Pancreas (tissue), 10 donors: ENCODE data around the gene UNC119. TPM values are rescaled to one million over a fixed set of nuclear protein-coding genes. Genes with fewer than 3 reads are reported as not detected.

ENCODE experiments used
- ATAC-seq, 4 donors: fragments of 200-7000 bp; cut with Tn5 transposase; one replicate each; pipeline versions ENCODE4 v1.8.0 to v1.9.1; 2020; ENCODE audit warnings: mild to moderate bottlenecking in 4 of 4, moderate library complexity in 4 of 4
- DNase-seq, 6 donors: peaks; one replicate each; pipeline ENCODE4 v3.0.0-alpha.2; 2020
- FAIRE-seq: peaks from 2 replicates; lab custom pipeline; 2012; peaks lifted over from hg19 to GRCh38; lab: Jason Lieb, UNC
- H3K27ac ChIP-seq, 4 donors: fragments of 200-600 bp; sonication (generic); 1 replicate in 3 of 4; 2 replicates in 1 of 4; pipeline versions ENCODE4 v1.5.0 to v1.8.0; 2020
- H3K27me3 ChIP-seq, 4 donors: fragments of 200-600 bp; one replicate each; pipeline ENCODE4 v1.8.0; 2021
- H3K36me3 ChIP-seq, 3 donors: fragments of 200-600 bp; sonication (generic) in 1 of 3; one replicate each; pipeline versions ENCODE4 v1.5.0 to v1.8.0; 2020 to 2021
- H3K4me1 ChIP-seq, 3 donors: fragments of 200-600 bp; one replicate each; pipeline ENCODE4 v1.8.0; 2021
- H3K4me3 ChIP-seq, 4 donors: fragments of 200-600 bp; sonication (generic) in 2 of 4; one replicate each; pipeline versions ENCODE4 v1.5.0 to v1.8.0; 2020 to 2021
- H3K9me3 ChIP-seq, 4 donors: fragments of 200-600 bp; one replicate each; pipeline ENCODE4 v1.8.0; 2021
- CTCF ChIP-seq, 4 donors: fragments of 200-600 bp; sonication (generic) in 3 of 4; IDR thresholded peaks; one replicate each; pipeline versions ENCODE4 v1.5.0 to v1.8.0; 2021; ENCODE audit warnings: antibody characterized with exemption in 4 of 4
- WGBS, 2 donors: extraction: QIAGEN DNeasy Blood & Tissue Kit; methylation state at CpG; one replicate each; pipeline ENCODE4 v1.1.7; 2013; 5-methylcytosine and 5-hydroxymethylcytosine counted together
- intact Hi-C, 3 donors: fragments of 100-400 bp; cut with DNase I; formaldehyde crosslinking; loops; one replicate each; pipeline versions ENCODE4 v1.11.1 to v1.14.2; 2022
- polyA plus RNA-seq, 2 donors: library from polyadenylated mRNA; stranded (reverse); fragments of 200-250 nt; gene quantifications; one replicate each; pipeline ENCODE4 v1.2.3, GENCODE V29; 2013
- total RNA-seq, 6 donors: library from RNA; stranded (reverse); fragmentation: NEBNext Ultra II Directional in 4 of 6; extraction: Animal tissue kit (Norgen Biotek cat#: 25700) in 4 of 6; gene quantifications; one replicate each; pipeline versions ENCODE4 v1.2.1 to v1.2.4, GENCODE V29; 2021 to 2023
- donor health status: healthy with polysubstance abuse.
- donor health status: DM: no; HTN: no; CAD: no; lungs with moderate emphysema.
- donor health status: DM: no; HTN: no; CAD: no.
- donor health status: control.
- donor health status: control.
- donor health status: Bipolar disorder and iron deficiency.
- donor health status: DM: yes; HTN: yes; CAD: no.
- donor health status: DM: no; HTN: no; CAD: no.
- donor health status: DM: no; HTN: no; CAD: no.
- donor health status: DM: yes; HTN: yes; CAD: no.

The UNC119 gene
- total and polyA plus RNA-seq, 8 donors: 9.3 to 31.1 (median 12.2) TPM

- ATAC-seq (no peak), FAIRE-seq (no peak)
- intact Hi-C loops: loop anchor here in 1 of 3 donors (10.0 kb wide), 1 partner anchor 116 kb away; the partner anchor contains the start of gene RSKR
Observed at GRCh38 chr17:28498652-28499363, 53.6 kb downstream of the UNC119 start.

DNA sequence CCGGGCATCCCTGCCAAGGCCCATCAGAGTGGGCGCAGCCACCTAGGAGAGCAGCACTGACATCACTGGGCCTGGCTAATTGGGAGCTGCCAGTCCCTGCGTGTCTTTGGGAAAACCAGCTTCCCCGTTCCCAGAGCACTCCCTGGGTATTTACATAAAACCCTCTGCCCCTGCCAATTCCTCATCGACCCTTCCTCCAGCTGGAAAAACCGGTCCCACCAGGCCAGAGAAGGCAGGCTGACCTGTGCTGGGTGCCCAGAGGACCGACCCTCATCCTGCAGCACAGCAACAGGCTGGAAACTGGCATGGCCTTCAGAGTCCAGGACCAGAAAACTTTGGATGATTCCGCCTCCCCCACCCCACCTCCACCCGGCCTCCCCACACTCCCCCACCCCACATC lies 54.5 kb downstream of the UNC119 start:
- H3K36me3 ChIP-seq: no peaks in the 10 kb centered on the region
- intact Hi-C loops: loop anchor here in 1 of 3 donors (10.0 kb wide), 1 partner anchor 117 kb away; the partner anchor contains the start of gene RSKR
- 9 to 11% methylated on average over 9 of the region's 9 CpGs for WGBS, 2 donors
- no peak overlapping the region for H3K4me3 ChIP-seq
- peak overlapping the region; percentile 57 to 82 (median 70) for H3K27ac ChIP-seq
- FAIRE-seq (no peak), ATAC-seq (peak; percentile 85 to 93 (median 88)), DNase-seq (peak; percentile 82 to 93 (median 91))
- H3K9me3 ChIP-seq: no peaks in the 10 kb centered on the region
- TF ChIP-seq CTCF (IDR thresholded peaks at IDR 0.05): no peak
- no peaks in the 10 kb centered on the region for H3K27me3 ChIP-seq
- peaks cover 17 to 24% (median 20%) of the 10 kb centered on the region in 3 donors for H3K4me1 ChIP-seq

More at GRCh38 chr17:28498652-28499363, 53.6 kb downstream of the UNC119 start:
- no peaks in the 10 kb centered on the region for H3K9me3 ChIP-seq
- no peak for DNase-seq
- WGBS, 2 donors: 50 to 61% methylated on average over 12 of the region's 12 CpGs
- no peak overlapping the region for H3K27ac ChIP-seq
- H3K4me1 ChIP-seq: peaks cover 17 to 24% (median 20%) of the 10 kb centered on the region in 3 donors
- no peaks in the 10 kb centered on the region for H3K27me3 ChIP-seq
- no peak for TF ChIP-seq CTCF (IDR thresholded peaks at IDR 0.05)
- H3K4me3 ChIP-seq: no peak overlapping the region
- no peaks in the 10 kb centered on the region for H3K36me3 ChIP-seq

Other genes with a start within 250 kb of the UNC119 start
- 100 to 1,000 TPM in 4 of 6 donors, 10 to 100 TPM in 2; 73.9 to 129 (median 113) TPM for gene TMEM97, start 233.4 kb downstream of the UNC119 start, total RNA-seq
- 10 to 100 TPM; 13.1 to 17.2 TPM for gene TMEM97, start 233.4 kb downstream of the UNC119 start, polyA plus RNA-seq
- 10 to 100 TPM; 42.3 to 52.4 (median 48.0) TPM for gene IFT20, start 217.2 kb downstream of the UNC119 start, total RNA-seq
- 10 to 100 TPM; 65.8 to 79.0 TPM for gene IFT20, start 217.2 kb downstream of the UNC119 start, polyA plus RNA-seq
- 10 to 100 TPM; 20.8 to 56.8 (median 31.8) TPM for gene TNFAIP1, start 216.9 kb downstream of the UNC119 start, total RNA-seq
- gene TNFAIP1, start 216.9 kb downstream of the UNC119 start, polyA plus RNA-seq: 10 to 100 TPM; 11.5 to 16.8 TPM
- gene POLDIP2, start 195.1 kb downstream of the UNC119 start, total RNA-seq: 10 to 100 TPM; 40.7 to 51.2 (median 42.5) TPM
- 10 to 100 TPM; 28.3 to 41.0 TPM for gene POLDIP2, start 195.1 kb downstream of the UNC119 start, polyA plus RNA-seq
- gene SEBOX, start 187.4 kb downstream of the UNC119 start, total RNA-seq: not detected
- gene SEBOX, start 187.4 kb downstream of the UNC119 start, polyA plus RNA-seq: not detected
- gene VTN, start 182.3 kb downstream of the UNC119 start, total RNA-seq: 10 to 100 TPM in 2 of 6 donors, 1 to 10 TPM in 4; 5.2 to 21.5 (median 9.5) TPM
- gene VTN, start 182.3 kb downstream of the UNC119 start, polyA plus RNA-seq: 10 to 100 TPM; 14.6 to 21.6 TPM
- gene SARM1, start 180.9 kb downstream of the UNC119 start, total RNA-seq: 10 to 100 TPM; 14.2 to 22.1 (median 17.4) TPM
- gene SARM1, start 180.9 kb downstream of the UNC119 start, polyA plus RNA-seq: 10 to 100 TPM; 15.7 to 19.0 TPM
- gene SLC46A1, start 146.4 kb downstream of the UNC119 start, total RNA-seq: 10 to 100 TPM in 1 of 6 donors, 1 to 10 TPM in 5; 6.0 to 13.8 (median 7.4) TPM
- 1 to 10 TPM; 5.8 to 7.8 TPM for gene SLC46A1, start 146.4 kb downstream of the UNC119 start, polyA plus RNA-seq
- under 1 TPM in 3 of 6 donors, not detected in 3; 0.04 to 0.42 (median 0.06) TPM for gene SLC13A2, start 79.0 kb downstream of the UNC119 start, total RNA-seq
- under 1 TPM in 1 of 2 donors, not detected in 1; 0.09 TPM for gene SLC13A2, start 79.0 kb downstream of the UNC119 start, polyA plus RNA-seq
- under 1 TPM in 2 of 6 donors, not detected in 4; 0.09 to 0.19 TPM for gene FOXN1, start 46.3 kb downstream of the UNC119 start, total RNA-seq
- under 1 TPM in 1 of 2 donors, not detected in 1; 0.02 TPM for gene FOXN1, start 46.3 kb downstream of the UNC119 start, polyA plus RNA-seq
- 10 to 100 TPM in 5 of 6 donors, 1 to 10 TPM in 1; 9.4 to 26.5 (median 15.9) TPM for gene PIGS, start 18.9 kb upstream of the UNC119 start, total RNA-seq
- gene PIGS, start 18.9 kb upstream of the UNC119 start, polyA plus RNA-seq: 10 to 100 TPM in 1 of 2 donors, 1 to 10 TPM in 1; 9.2 to 24.0 TPM
- 1 to 10 TPM in 5 of 6 donors, under 1 TPM in 1; 0.69 to 5.5 (median 1.8) TPM for gene ALDOC, start 24.3 kb upstream of the UNC119 start, total RNA-seq
- 1 to 10 TPM; 2.4 to 8.4 TPM for gene ALDOC, start 24.3 kb upstream of the UNC119 start, polyA plus RNA-seq
- 1 to 10 TPM in 5 of 6 donors, under 1 TPM in 1; 0.93 to 2.7 (median 1.7) TPM for gene SPAG5, start 46.4 kb upstream of the UNC119 start, total RNA-seq
- 1 to 10 TPM; 3.9 to 7.4 TPM for gene SPAG5, start 46.4 kb upstream of the UNC119 start, polyA plus RNA-seq
- gene RSKR, start 61.6 kb upstream of the UNC119 start, total RNA-seq: 1 to 10 TPM; 2.2 to 6.1 (median 3.0) TPM
- 1 to 10 TPM; 3.9 to 6.9 TPM for gene RSKR, start 61.6 kb upstream of the UNC119 start, polyA plus RNA-seq
- gene BLTP2, start 92.5 kb upstream of the UNC119 start, total RNA-seq: 10 to 100 TPM; 45.5 to 78.9 (median 55.2) TPM
- 10 to 100 TPM; 22.4 to 25.4 TPM for gene BLTP2, start 92.5 kb upstream of the UNC119 start, polyA plus RNA-seq
- 10 to 100 TPM; 13.8 to 32.0 (median 18.7) TPM for gene SDF2, start 109.3 kb upstream of the UNC119 start, total RNA-seq
- 10 to 100 TPM; 16.6 to 38.6 TPM for gene SDF2, start 109.3 kb upstream of the UNC119 start, polyA plus RNA-seq
- 10 to 100 TPM; 21.8 to 31.3 (median 26.4) TPM for gene SUPT6H, start 109.6 kb upstream of the UNC119 start, total RNA-seq
- gene SUPT6H, start 109.6 kb upstream of the UNC119 start, polyA plus RNA-seq: 10 to 100 TPM; 41.5 to 49.0 TPM
- 1 to 10 TPM in 1 of 6 donors, under 1 TPM in 5; 0.19 to 1.5 (median 0.33) TPM for gene PROCA1, start 159.3 kb upstream of the UNC119 start, total RNA-seq
- gene PROCA1, start 159.3 kb upstream of the UNC119 start, polyA plus RNA-seq: 1 to 10 TPM; 2.0 to 3.1 TPM
- 10 to 100 TPM in 1 of 6 donors, 1 to 10 TPM in 4, under 1 TPM in 1; 0.94 to 10.6 (median 5.3) TPM for gene RAB34, start 165.2 kb upstream of the UNC119 start, total RNA-seq
- gene RAB34, start 165.2 kb upstream of the UNC119 start, polyA plus RNA-seq: 10 to 100 TPM; 11.7 to 17.7 TPM
- gene RPL23A, start 167.4 kb upstream of the UNC119 start, total RNA-seq: 100 to 1,000 TPM; 551 to 988 (median 835) TPM
- gene RPL23A, start 167.4 kb upstream of the UNC119 start, polyA plus RNA-seq: 100 to 1,000 TPM; 305 to 640 TPM
- 1 to 10 TPM; 3.7 to 6.4 (median 4.2) TPM for gene TLCD1, start 173.6 kb upstream of the UNC119 start, total RNA-seq
- gene TLCD1, start 173.6 kb upstream of the UNC119 start, polyA plus RNA-seq: 10 to 100 TPM; 10.2 to 10.5 TPM
- gene NEK8, start 176.2 kb upstream of the UNC119 start, total RNA-seq: 1 to 10 TPM; 2.5 to 5.8 (median 3.8) TPM
- 1 to 10 TPM; 8.4 to 9.7 TPM for gene NEK8, start 176.2 kb upstream of the UNC119 start, polyA plus RNA-seq
- 10 to 100 TPM; 22.6 to 48.2 (median 32.3) TPM for gene TRAF4, start 191.4 kb upstream of the UNC119 start, total RNA-seq
- 10 to 100 TPM; 41.0 to 43.8 TPM for gene TRAF4, start 191.4 kb upstream of the UNC119 start, polyA plus RNA-seq